Iris pigment epithelial cell (primary cell): ENCODE measurements around the gene LYRM2.

Experiments
- DNase-seq: peaks from one replicate; pipeline ENCODE4 v3.0.0-alpha.2; 2011; ENCODE audit warnings: low read depth

The LYRM2 gene

GRCh38 chr6:89555031-89555430, 83.5 kb downstream of the LYRM2 start:
- DNase-seq = no peak

- no peak for DNase-seq
These were observed 84.4 kb downstream of the LYRM2 start for GRCh38 chr6:89554106-89554505.

GRCh38 chr6:89553431-89553830, 85.1 kb downstream of the LYRM2 start:
- DNase-seq = no peak

GRCh38 chr6:89547281-89547680, 91.3 kb downstream of the LYRM2 start:
- DNase-seq = no peak

- DNase-seq = no peak
These were observed 95.7 kb downstream of the LYRM2 start for GRCh38 chr6:89542866-89543265.

- DNase-seq = no peak
These were observed 96.3 kb downstream of the LYRM2 start for GRCh38 chr6:89542081-89542857.

GRCh38 chr6:89539779-89540178, 98.8 kb downstream of the LYRM2 start:
- no peak for DNase-seq

- no peak for DNase-seq
These were observed 102.3 kb downstream of the LYRM2 start for GRCh38 chr6:89536231-89536630.

- no peak for DNase-seq
These were observed 107.6 kb downstream of the LYRM2 start for GRCh38 chr6:89530982-89531381.

- DNase-seq = no peak
These were observed 109.7 kb downstream of the LYRM2 start for GRCh38 chr6:89528866-89529265.

GRCh38 chr6:89527634-89528033, 110.9 kb downstream of the LYRM2 start:
- DNase-seq = no peak

GRCh38 chr6:89526563-89526869, 112.0 kb downstream of the LYRM2 start:
- no peak for DNase-seq

GRCh38 chr6:89525786-89526562, 112.6 kb downstream of the LYRM2 start:
- no peak for DNase-seq

- DNase-seq = no peak
These were observed 115.8 kb downstream of the LYRM2 start for GRCh38 chr6:89522778-89523177.

GRCh38 chr6:89520736-89521135, 117.8 kb downstream of the LYRM2 start:
- no peak for DNase-seq

GRCh38 chr6:89518352-89519055, 120.0 kb downstream of the LYRM2 start:
- no peak for DNase-seq
